ENCODE results near the gene CASD1. TPM values are rescaled to one million over a fixed set of nuclear protein-coding genes. Genes with fewer than 3 reads are reported as not detected.

The CASD1 gene
- total RNA-seq: 10 to 100 TPM in 3 of 4 donors, 1 to 10 TPM in 1; 8.5 to 72.6 (median 25.0) TPM

DNA sequence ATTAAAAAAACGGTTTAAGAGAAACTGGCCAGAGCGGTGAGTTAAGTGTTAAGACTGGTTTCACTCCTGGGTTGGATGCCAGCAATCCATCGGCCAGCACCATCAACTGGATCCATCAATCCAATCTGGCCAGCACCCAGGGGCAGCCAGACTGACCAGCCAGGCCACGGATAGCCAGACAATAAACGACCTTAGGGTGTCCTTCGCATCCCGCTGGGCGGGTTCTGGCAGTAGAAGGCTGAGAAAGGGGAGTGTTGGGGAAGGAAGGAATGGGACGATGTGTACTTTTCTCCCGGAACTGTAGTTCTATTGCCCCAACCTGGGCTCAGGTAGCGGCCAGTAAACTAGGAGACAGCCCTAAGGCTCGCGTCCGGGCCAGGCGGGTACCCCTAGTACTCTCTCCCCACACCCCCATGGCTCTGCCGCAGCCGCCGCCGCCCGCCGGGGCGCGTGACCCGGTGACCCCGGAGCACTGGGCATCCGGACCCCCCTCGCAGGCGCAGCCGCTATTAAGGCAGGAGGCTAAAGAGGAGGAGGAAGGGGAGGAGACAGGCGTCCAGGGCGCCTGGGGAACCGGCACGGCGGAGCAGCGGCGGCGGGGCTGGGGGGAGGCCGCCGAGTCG is at the start of gene CASD1:
CASD1 (plus strand) TSS at position 546 of the 623 bp plus-strand sequence. CDS start 276 bp downstream, outside the sequence.
- H3K4me1 ChIP-seq: no peaks in the 10 kb centered on the region
- peak; percentile 40 to 60 for DNase-seq
- no peaks in the 10 kb centered on the region for H3K9me3 ChIP-seq
- intact Hi-C loops (cut with DNase I; ENCODE audit: low total_unique reads): no loop called here
- H3K36me3 ChIP-seq: no peaks in the 10 kb centered on the region
- no peaks in the 10 kb centered on the region for H3K27me3 ChIP-seq
- H3K4me3 ChIP-seq: peak within 1 kb of the TSS; percentile 58 to 81
- TF ChIP-seq, protein P1, sequence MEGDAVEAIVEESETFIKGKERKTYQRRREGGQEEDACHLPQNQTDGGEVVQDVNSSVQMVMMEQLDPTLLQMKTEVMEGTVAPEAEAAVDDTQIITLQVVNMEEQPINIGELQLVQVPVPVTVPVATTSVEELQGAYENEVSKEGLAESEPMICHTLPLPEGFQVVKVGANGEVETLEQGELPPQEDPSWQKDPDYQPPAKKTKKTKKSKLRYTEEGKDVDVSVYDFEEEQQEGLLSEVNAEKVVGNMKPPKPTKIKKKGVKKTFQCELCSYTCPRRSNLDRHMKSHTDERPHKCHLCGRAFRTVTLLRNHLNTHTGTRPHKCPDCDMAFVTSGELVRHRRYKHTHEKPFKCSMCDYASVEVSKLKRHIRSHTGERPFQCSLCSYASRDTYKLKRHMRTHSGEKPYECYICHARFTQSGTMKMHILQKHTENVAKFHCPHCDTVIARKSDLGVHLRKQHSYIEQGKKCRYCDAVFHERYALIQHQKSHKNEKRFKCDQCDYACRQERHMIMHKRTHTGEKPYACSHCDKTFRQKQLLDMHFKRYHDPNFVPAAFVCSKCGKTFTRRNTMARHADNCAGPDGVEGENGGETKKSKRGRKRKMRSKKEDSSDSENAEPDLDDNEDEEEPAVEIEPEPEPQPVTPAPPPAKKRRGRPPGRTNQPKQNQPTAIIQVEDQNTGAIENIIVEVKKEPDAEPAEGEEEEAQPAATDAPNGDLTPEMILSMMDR (IDR thresholded peaks at IDR 0.05): no peak
- peak within 1 kb of the TSS; percentile 92 to 96 for H3K27ac ChIP-seq

DNA sequence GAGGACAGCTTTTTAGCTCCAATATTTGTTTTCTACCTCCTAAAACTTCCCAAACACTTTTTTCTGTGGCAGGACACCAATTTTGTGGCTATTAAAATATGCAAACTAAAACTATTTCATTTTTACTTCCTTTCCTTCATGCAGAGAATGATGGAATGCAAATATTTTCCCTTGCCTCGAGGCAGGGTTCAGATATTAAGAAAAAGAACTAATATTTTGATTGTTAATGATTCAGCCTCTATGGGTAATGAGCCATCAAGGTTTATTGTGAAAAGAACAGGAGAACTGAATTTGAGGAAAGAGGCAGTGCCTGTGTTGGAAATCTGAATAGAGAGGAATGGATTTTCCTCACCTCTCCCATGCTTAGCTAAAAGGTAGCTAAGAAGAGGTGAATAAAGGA is 43.1 kb upstream of the CASD1 start:
- no peaks in the 10 kb centered on the region for H3K4me1 ChIP-seq
- H3K36me3 ChIP-seq: no peaks in the 10 kb centered on the region
- no peak overlapping the region for H3K27ac ChIP-seq
- TF ChIP-seq POLR2A (IDR thresholded peaks at IDR 0.05): no peak
- TF ChIP-seq, protein P1 (IDR thresholded peaks at IDR 0.05): no peak
- H3K27me3 ChIP-seq: no peaks in the 10 kb centered on the region
- no peak overlapping the region for H3K4me3 ChIP-seq
- no peaks in the 10 kb centered on the region for H3K9me3 ChIP-seq
- no peak for DNase-seq
- intact Hi-C loops (cut with DNase I; ENCODE audit: low total_unique reads): no loop called here

DNA sequence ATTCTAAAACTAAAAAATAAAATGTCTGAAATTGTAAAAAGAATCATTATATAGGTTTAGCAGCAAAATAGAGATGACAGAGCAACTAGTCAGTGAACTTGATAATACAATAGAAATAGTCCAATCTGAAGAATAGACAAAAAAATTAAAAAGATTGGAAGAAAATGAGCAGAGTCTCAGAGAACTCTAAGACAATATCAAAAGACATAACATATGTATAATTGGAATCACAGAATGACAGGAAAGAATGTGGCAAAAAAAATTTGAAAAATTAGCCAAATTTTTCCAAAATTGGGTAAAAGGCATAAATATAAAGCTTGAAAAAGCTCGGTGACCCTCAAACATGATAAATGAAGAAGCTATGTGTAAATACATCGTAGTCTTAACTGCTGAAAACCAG is 38.0 kb upstream of the CASD1 start:
- H3K9me3 ChIP-seq: no peaks in the 10 kb centered on the region

DNA sequence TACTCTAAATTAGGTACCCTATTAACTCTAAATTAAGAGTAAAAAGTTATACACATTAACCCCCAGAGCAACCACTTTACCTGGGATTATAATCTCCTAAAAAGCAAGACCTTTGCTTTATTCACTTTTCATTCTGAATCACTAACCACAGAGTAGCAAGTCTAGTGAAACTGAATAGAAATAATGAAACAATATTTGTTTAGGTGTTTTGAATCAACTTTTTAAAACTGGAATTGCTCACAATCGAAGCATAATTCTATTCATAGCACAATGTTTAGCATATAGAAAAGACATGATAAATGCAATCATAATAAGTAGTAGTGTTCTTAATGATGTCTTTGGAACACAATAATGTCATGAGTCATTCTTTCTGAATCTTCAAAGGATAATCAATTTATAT is 37.0 kb upstream of the CASD1 start:
- Histone ChIP-seq H3K4me3 (no peak overlapping the region), H3K27me3 (no peaks in the 10 kb centered on the region), H3K36me3 (no peaks in the 10 kb centered on the region), H3K27ac (no peak overlapping the region), H3K9me3 (no peaks in the 10 kb centered on the region), H3K4me1 (no peaks in the 10 kb centered on the region)
- no peak for DNase-seq
- intact Hi-C loops (cut with DNase I; ENCODE audit: low total_unique reads): no loop called here
- no peak for TF ChIP-seq POLR2A (IDR thresholded peaks at IDR 0.05)
- TF ChIP-seq, protein P1 (IDR thresholded peaks at IDR 0.05): no peak

More for the DNA sequence above, 38.0 kb upstream of the CASD1 start:
- H3K4me1 ChIP-seq: no peaks in the 10 kb centered on the region
- intact Hi-C loops (cut with DNase I; ENCODE audit: low total_unique reads): no loop called here
- H3K4me3 ChIP-seq: no peak overlapping the region
- no peaks in the 10 kb centered on the region for H3K36me3 ChIP-seq
- H3K27me3 ChIP-seq: no peaks in the 10 kb centered on the region
- H3K27ac ChIP-seq: no peak overlapping the region
- no peak for DNase-seq
- TF ChIP-seq, protein P1 (IDR thresholded peaks at IDR 0.05): no peak
- TF ChIP-seq POLR2A (IDR thresholded peaks at IDR 0.05): no peak

DNA sequence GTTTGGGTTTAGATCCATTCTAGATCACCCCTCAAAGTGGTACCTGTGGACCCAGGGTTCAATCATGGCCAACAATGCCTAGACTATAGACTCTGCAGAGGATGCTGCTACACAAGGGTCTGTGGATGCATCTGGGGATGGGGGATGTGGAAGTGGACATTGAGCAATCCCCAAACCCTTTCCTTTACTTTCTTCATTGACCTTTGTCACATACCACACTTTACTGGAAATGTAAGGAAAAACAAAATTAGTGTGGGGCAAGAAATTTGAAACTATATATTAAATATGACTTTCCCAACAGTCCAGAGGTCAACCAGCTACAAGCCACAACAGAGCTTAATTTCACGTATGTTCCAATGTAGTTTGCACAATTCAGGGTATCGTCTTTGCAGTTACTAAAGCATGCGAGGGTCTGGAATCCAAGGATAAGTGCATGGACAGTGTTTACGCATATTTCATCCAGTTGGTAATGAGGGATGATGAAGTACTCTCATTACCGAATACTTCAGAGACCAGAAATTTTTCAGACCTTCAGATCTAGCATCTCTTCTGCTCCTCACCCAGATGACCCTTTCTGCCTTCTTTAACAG is 33.3 kb upstream of the CASD1 start:
- Histone ChIP-seq H3K9me3 (no peaks in the 10 kb centered on the region), H3K4me3 (no peak overlapping the region), H3K4me1 (no peaks in the 10 kb centered on the region), H3K27ac (no peak overlapping the region), H3K27me3 (no peaks in the 10 kb centered on the region), H3K36me3 (no peaks in the 10 kb centered on the region)
- intact Hi-C loops (cut with DNase I; ENCODE audit: low total_unique reads): no loop called here
- TF ChIP-seq, protein P1 (IDR thresholded peaks at IDR 0.05): no peak
- no peak for TF ChIP-seq POLR2A (IDR thresholded peaks at IDR 0.05)
- no peak for DNase-seq
